Measurements from ENCODE around the gene DPEP1. TPM values are rescaled to one million over a fixed set of nuclear protein-coding genes. Genes with fewer than 3 reads are reported as not detected.
A peak's percentile ranks its signal among the peaks of the same experiment; 100 is the strongest.
"Not testable (repeated sequence)": the region's sequence is repeated elsewhere in the genome, so short reads cannot be mapped to it uniquely, and the experiment has no call there.

DPEP1 gene
- total RNA-seq, 2 experiments from 2014 or later: not detected

- Mint-ChIP-seq H3K4me1 (ENCODE audit: low read depth) (peaks cover 23% of the 10 kb centered on the region), H3K27ac (no peak overlapping the region), H3K4me3 (no peak overlapping the region), H3K9me3 (no peaks in the 10 kb centered on the region), H3K36me3 (ENCODE audit: low read depth) (no peaks in the 10 kb centered on the region), H3K27me3 (ENCODE audit: low read depth) (no peaks in the 10 kb centered on the region)
- CTCF ChIA-PET: interaction anchor here (1.6 kb wide), 1 partner anchor 31 kb away, joined by 4 read pairs; no protein-coding TSS in a partner anchor
- DNase-seq: no peak
- intact Hi-C loops (cut with micrococcal nuclease): no loop called here
These were observed 56.3 kb downstream of the DPEP1 start for GRCh38 chr16:89669755-89670154.

GRCh38 chr16:89670496-89671431 lies 57.3 kb downstream of the DPEP1 start:
- Mint-ChIP-seq H3K27me3 (ENCODE audit: low read depth) (no peaks in the 10 kb centered on the region), H3K9me3 (no peaks in the 10 kb centered on the region), H3K27ac (peak overlapping the region; percentile 7), H3K36me3 (ENCODE audit: low read depth) (no peaks in the 10 kb centered on the region), H3K4me3 (no peak overlapping the region), H3K4me1 (ENCODE audit: low read depth) (peaks cover 23% of the 10 kb centered on the region)
- intact Hi-C loops (cut with micrococcal nuclease): no loop called here
- DNase-seq: no peak
- CTCF ChIA-PET: interaction anchor here (0.6 to 1.6 kb wide), 4 partner anchors 10 to 70 kb away, joined by 3 to 4 read pairs (median 3); no protein-coding TSS in a partner anchor

- H3K9me3 Mint-ChIP-seq; H3K36me3 Mint-ChIP-seq (ENCODE audit: low read depth); intact Hi-C loops (cut with micrococcal nuclease); H3K27ac Mint-ChIP-seq; DNase-seq; H3K4me3 Mint-ChIP-seq; H3K27me3 Mint-ChIP-seq (ENCODE audit: low read depth): not testable (repeated sequence)
- CTCF ChIA-PET: interaction anchor here (0.9 to 1.0 kb wide), 2 partner anchors 30 to 71 kb away, joined by 3 read pairs; no protein-coding TSS in a partner anchor
- H3K4me1 Mint-ChIP-seq (ENCODE audit: low read depth): peaks cover 23% of the 10 kb centered on the region
These were observed 58.1 kb downstream of the DPEP1 start for GRCh38 chr16:89671565-89671964.

GRCh38 chr16:89672177-89672941 lies 58.9 kb downstream of the DPEP1 start:
- CTCF ChIA-PET: interaction anchor here (1.0 kb wide), 1 partner anchor 31 kb away, joined by 3 read pairs; no protein-coding TSS in a partner anchor
- intact Hi-C loops (cut with micrococcal nuclease): no loop called here
- Mint-ChIP-seq H3K36me3 (ENCODE audit: low read depth) (no peaks in the 10 kb centered on the region), H3K27ac (no peak overlapping the region), H3K9me3 (no peaks in the 10 kb centered on the region), H3K4me1 (ENCODE audit: low read depth) (peaks cover 23% of the 10 kb centered on the region), H3K27me3 (ENCODE audit: low read depth) (no peaks in the 10 kb centered on the region), H3K4me3 (no peak overlapping the region)
- DNase-seq: no peak

- DNase-seq: no peak
- H3K9me3 Mint-ChIP-seq: peaks cover 3% of the 10 kb centered on the region
- no peaks in the 10 kb centered on the region for H3K27me3 Mint-ChIP-seq (ENCODE audit: low read depth)
- H3K36me3 Mint-ChIP-seq (ENCODE audit: low read depth): no peaks in the 10 kb centered on the region
- CTCF ChIA-PET: interaction anchor here (0.6 kb wide), 1 partner anchor 237 kb away, joined by 3 read pairs; no protein-coding TSS in a partner anchor
- no peak overlapping the region for H3K4me3 Mint-ChIP-seq
- H3K27ac Mint-ChIP-seq: no peak overlapping the region
- intact Hi-C loops (cut with micrococcal nuclease): no loop called here
- H3K4me1 Mint-ChIP-seq (ENCODE audit: low read depth): no peaks in the 10 kb centered on the region
These were observed 64.8 kb downstream of the DPEP1 start for GRCh38 chr16:89678258-89678657.

GRCh38 chr16:89685916-89686315 lies 72.5 kb downstream of the DPEP1 start:
- Mint-ChIP-seq H3K27me3 (ENCODE audit: low read depth) (no peaks in the 10 kb centered on the region), H3K27ac (no peak overlapping the region), H3K4me3 (peak overlapping the region; percentile 55), H3K9me3 (no peaks in the 10 kb centered on the region), H3K36me3 (ENCODE audit: low read depth) (peaks cover 14% of the 10 kb centered on the region), H3K4me1 (ENCODE audit: low read depth) (peaks cover 15% of the 10 kb centered on the region)
- CTCF ChIA-PET: interaction anchor here (1.0 to 1.4 kb wide), 2 partner anchors 15 to 110 kb away, joined by 4 to 5 read pairs; partner anchors contain the start of genes CPNE7 and SPATA2L
- DNase-seq: no peak
- intact Hi-C loops (cut with micrococcal nuclease): loop anchor here (1.0 to 2.0 kb wide), 2 partner anchors 15 to 27 kb away; partner anchors contain the start of gene SPATA2L

GRCh38 chr16:89686520-89687091 lies 73.2 kb downstream of the DPEP1 start, which contains the start of gene CDK10:
Gene CDK10, plus strand, starts transcription at chr16:89686689. Its CDS starts 22 bp downstream, at chr16:89686711.
- H3K36me3 Mint-ChIP-seq (ENCODE audit: low read depth): peaks cover 18% of the 10 kb centered on the region
- peak within 1 kb of the TSS; percentile 89 for H3K27ac Mint-ChIP-seq
- intact Hi-C loops (cut with micrococcal nuclease): loop anchor here (1.0 to 2.0 kb wide), 2 partner anchors 15 to 28 kb away; partner anchors contain the start of gene SPATA2L
- CTCF ChIA-PET: interaction anchor here (0.7 to 1.4 kb wide), 4 partner anchors 13 to 111 kb away, joined by 3 to 5 read pairs (median 4); partner anchors contain the start of genes CPNE7 and SPATA2L
- no peaks in the 10 kb centered on the region for H3K27me3 Mint-ChIP-seq (ENCODE audit: low read depth)
- H3K9me3 Mint-ChIP-seq: no peaks in the 10 kb centered on the region
- peak; percentile 86 for DNase-seq
- H3K4me3 Mint-ChIP-seq: peak within 1 kb of the TSS; percentile 92
- H3K4me1 Mint-ChIP-seq (ENCODE audit: low read depth): peaks cover 15% of the 10 kb centered on the region

- no peaks in the 10 kb centered on the region for H3K27me3 Mint-ChIP-seq (ENCODE audit: low read depth)
- peaks cover 15% of the 10 kb centered on the region for H3K4me1 Mint-ChIP-seq (ENCODE audit: low read depth)
- H3K4me3 Mint-ChIP-seq: peak overlapping the region; percentile 92
- intact Hi-C loops (cut with micrococcal nuclease): loop anchor here (2.0 kb wide), 1 partner anchor 29 kb away; no protein-coding TSS in a partner anchor
- CTCF ChIA-PET: interaction anchor here (0.7 to 1.4 kb wide), 4 partner anchors 12 to 112 kb away, joined by 3 to 5 read pairs (median 4); partner anchors contain the start of genes CPNE7 and SPATA2L
- DNase-seq: no peak
- H3K27ac Mint-ChIP-seq: peak overlapping the region; percentile 77
- H3K9me3 Mint-ChIP-seq: no peaks in the 10 kb centered on the region
- H3K36me3 Mint-ChIP-seq (ENCODE audit: low read depth): peaks cover 21% of the 10 kb centered on the region
These were observed 73.9 kb downstream of the DPEP1 start for GRCh38 chr16:89687092-89687940.

Other genes starting within 250 kb of the DPEP1 start
- gene ANKRD11, start 123.1 kb upstream of the DPEP1 start, total RNA-seq: 100 to 1,000 TPM; 174 to 177 TPM
- 10 to 100 TPM; 62.4 to 67.7 TPM for gene SPG7, start 105.2 kb upstream of the DPEP1 start, total RNA-seq
- 1,000 to 10,000 TPM; 3,875 to 3,899 TPM for gene RPL13, start 53.0 kb upstream of the DPEP1 start, total RNA-seq
- 1 to 10 TPM; 6.4 to 9.0 TPM for gene CPNE7, start 37.9 kb upstream of the DPEP1 start, total RNA-seq
- gene CHMP1A, start 44.1 kb downstream of the DPEP1 start, total RNA-seq: 10 to 100 TPM; 46.8 to 48.4 TPM
- 1 to 10 TPM; 6.5 to 7.0 TPM for gene SPATA33, start 44.2 kb downstream of the DPEP1 start, total RNA-seq
- 100 to 1,000 TPM; 128 to 158 TPM for gene CDK10, start 73.0 kb downstream of the DPEP1 start, total RNA-seq
- gene SPATA2L, start 88.1 kb downstream of the DPEP1 start, total RNA-seq: 1 to 10 TPM in 1 of 2 experiments, under 1 TPM in 1; 0.93 to 1.2 TPM
- gene VPS9D1, start 107.3 kb downstream of the DPEP1 start, total RNA-seq: 1 to 10 TPM in 1 of 2 experiments, under 1 TPM in 1; 0.91 to 1.4 TPM
- gene ZNF276, start 107.9 kb downstream of the DPEP1 start, total RNA-seq: 10 to 100 TPM; 19.8 to 25.3 TPM
- 10 to 100 TPM; 85.5 to 96.7 TPM for gene FANCA, start 203.0 kb downstream of the DPEP1 start, total RNA-seq
- under 1 TPM; 0.26 to 0.44 TPM for gene SPIRE2, start 214.8 kb downstream of the DPEP1 start, total RNA-seq